GM18519 (cell line): ENCODE data around the gene PPP2R2B.

Source experiments
- ATAC-seq: cut with Tn5 transposase; IDR thresholded peaks from one replicate; pipeline ENCODE4 v1.9.1; 2021; ENCODE audit warnings: mild to moderate bottlenecking, moderate library complexity; ENCODE audit not compliant: unreplicated experiment, low FRiP score

PPP2R2B gene

DNA sequence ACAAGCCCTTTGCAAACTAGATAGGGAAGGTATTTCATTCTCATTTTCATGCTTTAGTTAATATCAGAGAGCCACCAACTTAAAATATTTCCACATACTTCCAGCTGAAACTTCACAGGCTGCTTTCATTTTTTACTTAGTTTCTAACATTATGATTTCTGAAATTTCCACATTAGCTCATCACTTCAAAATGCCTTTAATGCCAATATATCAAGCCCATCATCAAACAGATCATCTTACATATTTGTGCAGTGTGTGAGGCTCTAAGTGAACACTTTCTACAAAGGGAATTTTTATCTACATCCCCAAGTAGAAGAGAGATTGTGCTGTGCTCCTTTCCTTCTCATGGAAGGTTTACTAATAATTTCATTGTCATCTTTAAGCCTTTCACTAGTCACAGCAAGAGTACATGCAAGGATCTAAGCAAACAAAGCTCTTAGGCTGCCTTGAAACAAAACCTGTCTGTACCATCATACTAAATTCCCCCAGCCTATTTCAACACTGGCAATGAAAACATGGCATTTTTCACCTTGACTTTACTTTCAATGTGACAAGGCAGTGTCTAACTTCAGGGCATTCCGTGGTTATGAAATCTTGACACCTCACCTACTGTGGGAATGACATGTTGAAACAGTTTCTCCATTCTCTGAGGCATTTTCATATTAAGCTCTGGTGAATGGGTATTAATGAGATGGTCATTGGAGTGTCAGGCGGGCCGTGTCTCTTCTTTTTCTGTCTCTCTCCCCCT, 45.4 kb downstream of the PPP2R2B start:
- no peak for ATAC-seq

DNA sequence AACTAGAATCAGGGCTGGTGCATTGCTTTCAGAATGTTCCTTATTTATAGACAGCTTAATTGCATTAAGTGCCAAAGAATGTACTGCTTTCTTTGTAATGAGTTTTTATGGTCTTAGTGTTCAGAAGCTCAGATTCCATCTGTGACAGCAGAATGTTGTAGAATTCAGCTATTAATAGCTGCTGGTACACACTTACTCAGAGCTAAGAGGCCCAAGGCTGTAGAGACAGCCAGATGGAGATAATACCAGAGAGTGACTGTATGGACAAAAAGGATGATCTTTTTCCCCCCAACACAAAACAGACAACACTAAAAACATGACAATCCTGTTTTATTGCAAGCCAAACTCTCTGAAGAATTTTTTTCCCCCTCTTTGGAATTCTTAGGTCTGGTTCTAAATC, 50.2 kb downstream of the PPP2R2B start:
- no peak for ATAC-seq

GRCh38 chr5:146827901-146828300, 50.7 kb downstream of the PPP2R2B start:
- ATAC-seq = no peak

- ATAC-seq = no peak
Observed at GRCh38 chr5:146825033-146825432, 53.5 kb downstream of the PPP2R2B start.

GRCh38 chr5:146821732-146822131, 56.8 kb downstream of the PPP2R2B start:
- no peak for ATAC-seq

- ATAC-seq = no peak
Observed at GRCh38 chr5:146820987-146821386, 57.6 kb downstream of the PPP2R2B start.

DNA sequence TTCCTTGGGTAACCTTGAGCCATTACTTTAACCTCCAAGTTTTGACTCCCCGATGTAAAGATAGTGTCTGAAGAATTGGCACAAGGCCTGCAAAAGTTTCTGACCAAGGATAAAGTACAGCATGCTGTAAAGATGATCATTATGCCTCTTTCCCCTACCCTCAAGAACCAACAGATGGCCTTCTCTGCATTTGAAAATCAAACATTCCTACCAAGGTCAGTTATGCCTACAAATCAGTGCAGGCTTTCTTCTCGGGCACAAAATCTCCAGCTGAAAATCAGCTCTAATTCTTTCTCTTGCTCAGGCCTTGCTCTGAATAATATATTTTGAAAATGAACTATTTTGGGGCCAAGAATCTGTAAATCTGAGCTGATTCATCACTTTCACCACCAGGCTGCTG, 59.7 kb downstream of the PPP2R2B start:
- no peak for ATAC-seq

DNA sequence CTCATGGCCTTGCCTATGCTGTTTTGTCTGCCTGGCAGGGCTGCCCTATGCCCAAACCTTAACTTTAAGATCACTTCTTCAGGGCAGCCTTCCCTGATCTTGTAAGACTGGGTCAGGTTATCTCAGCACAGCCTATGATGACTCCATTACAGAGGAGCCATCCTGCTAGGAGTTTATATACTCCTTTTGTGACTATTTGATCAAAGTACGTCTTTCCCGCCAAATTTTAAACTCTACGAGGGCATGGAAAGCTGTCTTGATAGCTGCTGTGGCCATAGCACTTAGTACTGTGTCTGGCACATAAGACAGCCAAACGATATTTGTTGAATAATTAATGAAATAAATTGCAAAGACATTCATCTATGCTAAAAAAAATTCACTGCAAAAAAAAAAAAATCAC, 60.6 kb downstream of the PPP2R2B start:
- ATAC-seq = no peak

- ATAC-seq = no peak
Observed at GRCh38 chr5:146816775-146817387, 61.7 kb downstream of the PPP2R2B start.

DNA sequence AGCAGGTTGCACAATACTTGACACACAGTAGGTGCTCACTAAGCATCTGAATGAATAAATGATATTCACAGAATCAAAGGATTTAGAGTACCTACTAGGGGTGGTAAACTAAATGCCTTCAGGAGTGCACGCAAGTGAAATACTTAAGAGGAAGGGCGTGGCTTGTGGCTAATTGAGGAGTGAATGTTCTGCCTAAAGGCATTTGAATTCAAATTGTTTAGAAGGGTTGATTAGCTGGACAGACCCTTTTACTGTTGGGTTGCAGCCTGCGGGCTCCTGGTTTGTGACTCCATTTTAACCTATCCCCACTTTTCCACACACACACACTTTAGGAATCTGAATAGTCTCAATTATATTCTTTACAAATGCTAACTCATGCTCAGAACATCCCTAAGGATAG, 63.1 kb downstream of the PPP2R2B start:
- ATAC-seq = no peak

DNA sequence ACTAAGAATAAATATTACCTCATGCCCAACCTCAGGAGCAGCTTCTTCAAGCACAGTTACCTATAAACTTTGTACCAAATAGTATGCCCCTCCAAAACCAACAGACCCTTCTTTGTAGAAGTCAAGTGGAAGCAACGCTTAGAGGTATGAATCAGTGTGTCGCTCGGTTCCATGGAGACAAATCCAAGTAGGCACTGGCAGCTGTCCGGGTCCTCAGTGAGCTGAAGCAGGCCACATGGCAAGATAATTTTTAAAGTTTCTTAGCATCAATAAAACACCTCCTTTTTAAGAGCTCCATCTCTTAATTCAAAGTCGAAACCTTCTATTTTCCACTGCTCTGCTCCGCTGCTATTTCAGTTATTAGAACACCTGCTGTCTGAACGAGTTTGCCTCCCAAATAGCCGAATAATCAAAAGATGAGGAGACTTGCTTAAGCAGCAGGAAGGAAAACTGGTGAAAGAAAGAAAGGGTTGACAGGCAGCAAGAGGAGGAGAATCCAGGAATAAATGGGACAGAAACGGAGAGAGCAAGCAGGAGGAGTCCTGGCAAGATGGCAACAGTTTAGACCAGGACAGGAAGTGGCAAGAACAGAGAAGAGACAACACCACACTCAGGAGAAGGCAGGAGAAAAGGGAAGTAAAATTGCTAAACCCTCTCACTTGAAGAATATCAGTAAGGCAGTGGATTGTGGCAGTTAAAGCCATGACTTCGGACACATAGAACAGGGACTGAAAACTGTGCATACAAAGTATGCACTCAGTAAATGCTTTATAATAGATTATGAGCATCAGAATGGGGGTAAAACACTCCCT, 65.0 kb downstream of the PPP2R2B start:
- ATAC-seq = peak; percentile 84

GRCh38 chr5:146805081-146805480, 73.5 kb downstream of the PPP2R2B start:
- no peak for ATAC-seq

DNA sequence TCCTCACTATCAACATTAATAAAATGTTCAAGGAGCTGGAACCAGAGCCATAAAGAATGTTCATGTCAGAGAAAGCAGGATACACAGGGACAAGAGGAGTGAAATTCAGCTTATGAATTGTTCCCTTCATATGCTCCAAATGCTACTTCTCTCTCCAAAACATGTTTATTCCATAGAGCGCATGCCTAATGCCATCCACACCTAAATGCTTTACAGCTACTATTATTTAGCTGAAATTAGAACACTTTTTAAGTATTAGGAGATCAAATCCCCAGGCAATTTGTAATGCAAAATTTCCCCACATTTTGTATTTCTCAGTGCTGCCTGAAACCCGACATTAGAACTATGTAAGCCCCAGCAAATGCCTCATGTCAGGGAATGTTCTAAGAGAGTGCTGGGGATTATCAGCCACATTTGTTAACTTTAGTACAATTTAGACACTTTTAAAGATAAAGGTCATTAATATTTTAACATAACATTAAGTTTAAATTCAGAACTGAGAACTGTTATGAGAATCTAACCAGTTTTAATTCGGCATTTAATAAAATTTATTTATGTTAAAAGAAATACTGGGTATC, 75.5 kb downstream of the PPP2R2B start:
- no peak for ATAC-seq

DNA sequence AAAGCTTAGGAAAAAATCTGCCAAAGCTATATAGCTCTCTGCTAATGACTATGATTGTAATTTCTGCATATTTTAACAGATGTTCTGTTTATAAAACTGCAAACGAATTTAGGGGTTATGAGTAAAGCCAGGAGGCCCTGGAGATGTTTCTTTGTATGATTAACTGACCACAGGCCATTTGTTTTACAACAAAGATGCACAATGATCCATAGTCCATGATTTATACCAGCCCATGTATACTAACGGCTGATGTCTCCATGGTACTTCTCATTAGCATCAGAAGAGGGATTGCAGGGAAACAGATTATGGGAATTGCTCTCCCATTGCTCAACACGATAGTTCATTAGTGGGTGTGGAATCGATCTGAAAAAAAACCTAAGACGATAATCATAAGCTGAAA, 78.9 kb downstream of the PPP2R2B start:
- no peak for ATAC-seq

DNA sequence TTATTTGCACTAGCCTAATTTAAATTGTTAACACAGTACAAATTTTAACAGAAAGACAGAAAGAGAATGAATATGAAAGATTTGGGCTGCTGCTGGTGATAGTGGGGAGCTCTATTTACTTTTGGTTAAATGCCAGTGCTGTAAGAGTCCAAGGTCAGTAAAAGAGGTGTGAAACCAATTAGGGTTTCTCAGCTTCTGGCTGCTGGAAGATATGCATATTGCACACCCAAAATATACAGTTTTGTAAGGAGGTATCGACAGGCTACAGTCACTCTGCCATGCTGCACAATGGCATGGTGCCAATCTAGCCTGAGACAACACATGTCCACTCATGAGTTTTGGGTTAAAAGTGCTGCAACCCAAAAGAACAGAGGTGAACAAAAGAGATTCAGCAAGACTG, 79.3 kb downstream of the PPP2R2B start:
- no peak for ATAC-seq

DNA sequence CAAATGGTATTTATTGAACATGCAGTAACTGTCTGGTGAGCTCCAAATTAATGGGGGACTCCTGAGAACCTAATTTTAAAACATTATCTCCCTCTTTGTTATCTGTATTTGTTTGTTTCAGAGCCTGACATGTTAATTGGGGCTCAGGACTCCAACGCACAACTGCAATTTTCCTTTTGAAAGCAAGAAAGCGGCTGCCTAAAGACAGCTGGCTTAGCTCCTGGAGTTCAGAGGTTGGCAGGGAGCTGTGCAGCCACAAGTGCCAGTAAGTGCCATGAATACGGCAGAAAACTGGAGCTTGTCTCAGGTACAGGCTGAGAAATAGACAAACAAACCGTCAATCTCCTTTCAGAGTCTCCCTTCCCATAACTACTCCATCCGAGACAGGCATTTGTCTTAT, 80.9 kb downstream of the PPP2R2B start:
- ATAC-seq = no peak

GRCh38 chr5:146796911-146797310, 81.6 kb downstream of the PPP2R2B start:
- no peak for ATAC-seq

GRCh38 chr5:146796144-146796543, 82.4 kb downstream of the PPP2R2B start:
- ATAC-seq = no peak

DNA sequence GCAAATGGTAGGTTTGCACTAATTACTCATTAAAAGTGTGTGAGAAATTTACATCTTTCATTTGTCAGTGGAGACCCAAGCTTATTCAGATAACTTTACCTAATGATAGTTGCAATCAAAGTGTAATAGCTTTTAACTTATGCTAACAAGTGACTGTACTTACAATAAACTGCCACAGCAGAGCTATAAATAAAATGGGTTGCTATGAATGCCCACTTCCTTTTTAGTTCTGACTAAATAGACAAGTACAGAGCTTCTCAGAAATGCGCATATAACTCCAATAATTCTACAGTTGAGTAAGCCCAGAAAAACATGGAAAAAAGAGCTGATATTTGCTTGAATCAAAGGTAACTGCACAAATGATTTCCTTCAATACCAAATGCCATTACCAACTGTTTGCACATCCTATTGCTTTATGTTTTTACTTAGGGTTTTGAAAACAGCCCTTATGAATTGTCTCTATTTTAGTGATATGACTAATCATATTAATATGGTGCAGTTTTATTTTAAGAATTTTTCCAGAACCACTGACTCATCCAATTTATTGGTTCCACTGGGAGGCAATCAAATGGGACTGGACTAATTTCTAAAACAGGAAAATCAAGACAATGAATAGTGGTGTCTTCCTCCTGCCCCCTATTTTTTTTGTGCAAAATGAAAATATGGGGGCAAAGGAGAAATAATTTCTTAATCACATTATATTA, 84.1 kb downstream of the PPP2R2B start:
- peak; percentile 49 for ATAC-seq

GRCh38 chr5:146793709-146794108, 84.8 kb downstream of the PPP2R2B start:
- ATAC-seq = no peak

- no peak for ATAC-seq
Observed at GRCh38 chr5:146791471-146791870, 87.1 kb downstream of the PPP2R2B start.
